Lung microvascular endothelial cell (primary cell): Measurements from ENCODE around the gene SYT7. TPM values are rescaled to one million over a fixed set of nuclear protein-coding genes. Genes with fewer than 3 reads are reported as not detected.

Source experiments
- DNase-seq, 2 donors: peaks; one replicate each; pipeline versions ENCODE4 v3.0.0 to v3.0.0-alpha.2; 2010; ENCODE audit warnings: low read depth in 2 of 2
- total RNA-seq: library from RNA; depleted of rRNA; stranded (reverse); fragments of >200 nt; gene quantifications from 2 replicates; pipeline ENCODE4 v1.2.1, GENCODE V29; 2014

SYT7 gene
- total RNA-seq, 1 donor from 2014 or later = 0.20 TPM

GRCh38 chr11:61537326-61537725 lies 43.5 kb downstream of the SYT7 start:
- no peak for DNase-seq

- no peak for DNase-seq
These were observed 44.1 kb downstream of the SYT7 start for GRCh38 chr11:61536676-61537270.

GRCh38 chr11:61535998-61536675 lies 44.7 kb downstream of the SYT7 start:
- DNase-seq = no peak

- no peak for DNase-seq
These were observed 45.7 kb downstream of the SYT7 start for GRCh38 chr11:61534933-61535839.

GRCh38 chr11:61534025-61534932 lies 46.6 kb downstream of the SYT7 start:
- DNase-seq = no peak

- DNase-seq = no peak
These were observed 47.5 kb downstream of the SYT7 start for GRCh38 chr11:61533401-61533800.

- DNase-seq = no peak
These were observed 47.9 kb downstream of the SYT7 start for GRCh38 chr11:61533039-61533375.

- DNase-seq = peak; percentile 21 to 48
These were observed 48.5 kb downstream of the SYT7 start for GRCh38 chr11:61532134-61533038.

GRCh38 chr11:61531044-61531443 lies 49.8 kb downstream of the SYT7 start:
- DNase-seq = no peak

GRCh38 chr11:61529537-61530225 lies 51.2 kb downstream of the SYT7 start:
- no peak for DNase-seq

- DNase-seq = no peak
These were observed 52.8 kb downstream of the SYT7 start for GRCh38 chr11:61528114-61528513.

- no peak for DNase-seq
These were observed 53.7 kb downstream of the SYT7 start for GRCh38 chr11:61526956-61527731.

- DNase-seq = no peak
These were observed 54.6 kb downstream of the SYT7 start for GRCh38 chr11:61526229-61526628.

- DNase-seq = no peak
These were observed 55.8 kb downstream of the SYT7 start for GRCh38 chr11:61524963-61525587.

GRCh38 chr11:61524446-61524845 lies 56.4 kb downstream of the SYT7 start:
- no peak for DNase-seq

- no peak for DNase-seq
These were observed 58.0 kb downstream of the SYT7 start for GRCh38 chr11:61522881-61523280.

GRCh38 chr11:61518032-61518795 lies 62.7 kb downstream of the SYT7 start:
- DNase-seq = no peak
